CD14-positive monocyte (primary cell): Measurements from ENCODE around the gene KDM2A. TPM values are rescaled to one million over a fixed set of nuclear protein-coding genes. Genes with fewer than 3 reads are reported as not detected.
"Not testable (repeated sequence)": the region's sequence is repeated elsewhere in the genome, so short reads cannot be mapped to it uniquely, and the experiment has no call there.

Source experiments
- DNase-seq, 3 donors: peaks; one replicate each; pipeline ENCODE4 v3.0.0-alpha.2; 2011 to 2022
- H2AFZ ChIP-seq: 2 replicates; pipeline ENCODE4 v1.6.0; 2012; ENCODE audit warnings: mild to moderate bottlenecking, low read depth, low read length, inconsistent platforms; ENCODE audit not compliant: insufficient read depth, poor library complexity, severe bottlenecking
- H3K27ac ChIP-seq, 2 donors: 1 replicate in 1 of 2; 2 replicates in 1 of 2; pipeline ENCODE4 v1.5.1; 2012 to 2013; ENCODE audit warnings: low read length in 2 of 2, control low read depth in 1 of 2, inconsistent platforms in 1 of 2, low read depth in 1 of 2, mild to moderate bottlenecking in 1 of 2
- H3K27me3 ChIP-seq, 2 donors: one replicate each; pipeline versions ENCODE4 v1.6.0 to v1.6.1; 2011 to 2013; ENCODE audit warnings: low read length in 2 of 2; ENCODE audit not compliant: control insufficient read depth in 2 of 2, insufficient read depth in 2 of 2
- H3K36me3 ChIP-seq, 2 donors: replicated peaks in 1 of 2; 1 replicate in 1 of 2; 2 replicates in 1 of 2; pipeline versions ENCODE4 v1.5.1 to v1.6.1; 2012 to 2013; ENCODE audit warnings: low read length in 2 of 2, control low read depth in 1 of 2, inconsistent platforms in 1 of 2, mild to moderate bottlenecking in 1 of 2; ENCODE audit not compliant: insufficient read depth in 2 of 2, control insufficient read depth in 1 of 2
- H3K4me1 ChIP-seq, 2 donors: 1 replicate in 1 of 2; 2 replicates in 1 of 2; pipeline versions ENCODE4 v1.5.1 to v1.6.1; 2012 to 2013; ENCODE audit warnings: low read length in 2 of 2, control low read depth in 1 of 2, inconsistent platforms in 1 of 2, mild to moderate bottlenecking in 1 of 2, moderate library complexity in 1 of 2; ENCODE audit not compliant: insufficient read depth in 2 of 2, control insufficient read depth in 1 of 2
- H3K4me2 ChIP-seq: replicated peaks from 2 replicates; pipeline ENCODE3; 2012; ENCODE audit warnings: low read length, moderate library complexity, mild to moderate bottlenecking; ENCODE audit not compliant: poor library complexity, severe bottlenecking; ENCODE audit errors: extremely low read depth
- H3K4me3 ChIP-seq, 3 experiments: fragments of 200-600 bp in 1 of 3; sonication (generic) in 1 of 3; replicated peaks in 1 of 3; 1 replicate in 2 of 3; 2 replicates in 1 of 3; pipeline ENCODE4 v1.5.1; 2011 to 2013; ENCODE audit warnings: low read length in 3 of 3, mild to moderate bottlenecking in 3 of 3, control low read depth in 2 of 3, low read depth in 2 of 3, inconsistent platforms in 1 of 3, moderate library complexity in 1 of 3
- H3K79me2 ChIP-seq: 2 replicates; pipeline ENCODE4 v1.6.0; 2012; ENCODE audit warnings: mild to moderate bottlenecking, control low read depth, inconsistent platforms, low read length, moderate library complexity; ENCODE audit not compliant: insufficient read depth
- H3K9ac ChIP-seq: 2 replicates; pipeline ENCODE4 v1.6.0; 2017; ENCODE audit warnings: low read length, mild to moderate bottlenecking; ENCODE audit not compliant: insufficient read depth, poor library complexity, severe bottlenecking
- H3K9me3 ChIP-seq, 2 donors: replicated peaks in 1 of 2; 1 replicate in 1 of 2; 2 replicates in 1 of 2; pipeline versions ENCODE4 v1.5.1 to v1.6.1; 2012 to 2013; ENCODE audit warnings: low read length in 2 of 2, control low read depth in 1 of 2; ENCODE audit not compliant: control insufficient read depth in 1 of 2, insufficient read depth in 1 of 2
- H4K20me1 ChIP-seq: 2 replicates; pipeline ENCODE4 v1.6.0; 2012; ENCODE audit warnings: mild to moderate bottlenecking, low read length, control low read depth, moderate library complexity; ENCODE audit not compliant: insufficient read depth
- H3K27ac Mint-ChIP-seq, 7 donors: one replicate each; pipeline ENCODE4 v1.8.0; 2020; ENCODE audit warnings: mild to moderate bottlenecking in 7 of 7, mixed read lengths in 7 of 7, moderate library complexity in 6 of 7, inconsistent platforms in 2 of 7
- H3K27me3 Mint-ChIP-seq, 3 donors: one replicate each; pipeline ENCODE4 v1.8.0; 2021 to 2022; ENCODE audit warnings: low read depth in 3 of 3, mild to moderate bottlenecking in 3 of 3, mixed read lengths in 3 of 3, moderate library complexity in 3 of 3, inconsistent platforms in 1 of 3
- H3K36me3 Mint-ChIP-seq, 2 donors: one replicate each; pipeline ENCODE4 v1.8.0; 2020; ENCODE audit warnings: mixed read lengths in 2 of 2, inconsistent platforms in 1 of 2, mild to moderate bottlenecking in 1 of 2
- H3K4me1 Mint-ChIP-seq: one replicate; pipeline ENCODE4 v1.8.0; 2020; ENCODE audit warnings: mild to moderate bottlenecking, mixed read lengths
- H3K4me3 Mint-ChIP-seq, 2 donors: one replicate each; pipeline ENCODE4 v1.8.0; 2020; ENCODE audit warnings: mild to moderate bottlenecking in 2 of 2, mixed read lengths in 2 of 2, moderate library complexity in 1 of 2
- H3K9me3 Mint-ChIP-seq, 7 donors: one replicate each; pipeline ENCODE4 v1.8.0; 2020 to 2022; ENCODE audit warnings: mixed read lengths in 7 of 7, mild to moderate bottlenecking in 6 of 7, moderate library complexity in 6 of 7, inconsistent platforms in 2 of 7
- CTCF ChIP-seq: fragments of 200-600 bp; IDR thresholded peaks from one replicate; pipeline ENCODE4 v1.8.0; 2022; ENCODE audit warnings: antibody characterized with exemption, mild to moderate bottlenecking
- WGBS: methylation state at CpG from one replicate; pipeline ENCODE4 v1.1.5; 2013; ENCODE audit warnings: missing lambda C conversion rate; ENCODE audit not compliant: insufficient coverage; 5-methylcytosine and 5-hydroxymethylcytosine counted together
- intact Hi-C, 2 donors: fragments of 100-400 bp; cut with micrococcal nuclease; formaldehyde crosslinking; loops; one replicate each; pipeline versions ENCODE4 v1.15.0 to v1.15.1; 2023
- polyA plus RNA-seq, 3 donors: library from polyadenylated mRNA; depleted of rRNA in 1 of 3; unstranded in 2 of 3; stranded (reverse) in 1 of 3; fragments of 300-500 nt in 2 of 3; fragments of >200 nt in 1 of 3; fragmentation: Illumina TruSeq in 2 of 3; gene quantifications; 1 replicate in 2 of 3; 2 replicates in 1 of 3; pipeline ENCODE4 v1.2.3, GENCODE V29; 2012 to 2021

KDM2A gene
- polyA plus RNA-seq, 3 donors = 2.6 to 98.9 (median 3.9) TPM

DNA sequence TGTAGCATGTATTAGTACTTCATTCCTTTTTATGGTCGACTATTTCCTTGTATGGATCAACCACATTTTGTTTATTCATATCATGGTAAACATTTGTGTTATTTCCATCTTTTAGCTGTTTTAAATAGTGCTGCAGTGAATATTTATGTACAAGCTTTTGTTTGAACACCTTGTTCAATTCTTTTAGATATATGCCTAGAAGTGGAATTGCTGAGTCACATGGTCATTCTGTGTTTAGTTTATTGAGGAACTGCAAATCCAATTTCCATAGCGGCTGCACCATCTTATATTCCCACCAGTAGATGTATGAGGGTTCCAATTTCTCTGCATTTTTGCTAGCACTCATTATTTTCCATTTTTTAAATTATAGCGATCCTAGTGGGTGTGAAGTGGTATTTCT lies 85.8 kb downstream of the KDM2A start:
- no peak for TF ChIP-seq CTCF
- no peak overlapping the region for H3K27ac Mint-ChIP-seq
- no CpG with 5 or more reads among the region's 3 CpGs for WGBS

GRCh38 chr11:67209222-67209621 lies 90.2 kb downstream of the KDM2A start:
- H3K9me3 ChIP-seq = not testable (repeated sequence)
- H3K4me1 ChIP-seq = peaks cover 32 to 33% of the 10 kb centered on the region in 2 donors

More for the DNA sequence above, 85.8 kb downstream of the KDM2A start:
- Mint-ChIP-seq H3K36me3 (peaks cover 50 to 74% of the 10 kb centered on the region in 2 donors), H3K27me3 (peaks cover 0 to 2% (median 0%) of the 10 kb centered on the region in 3 donors), H3K9me3 (peaks cover 0 to 2% (median 0%) of the 10 kb centered on the region in 7 donors), H3K4me3 (no peak overlapping the region), H3K4me1 (no peaks in the 10 kb centered on the region)
- no peak overlapping the region for H3K4me3 ChIP-seq
- intact Hi-C loops = no loop called here
- H3K9ac ChIP-seq = no peak overlapping the region
- H2AFZ ChIP-seq = no peak overlapping the region
- H3K27ac ChIP-seq = no peak overlapping the region
- H3K4me1 ChIP-seq = no peaks in the 10 kb centered on the region
- peaks cover 76% of the 10 kb centered on the region for H4K20me1 ChIP-seq
- DNase-seq = no peak
- H3K27me3 ChIP-seq = no peaks in the 10 kb centered on the region
- H3K79me2 ChIP-seq = peaks cover 38% of the 10 kb centered on the region
- no peak overlapping the region for H3K4me2 ChIP-seq
- no peaks in the 10 kb centered on the region for H3K9me3 ChIP-seq
- H3K36me3 ChIP-seq = peaks cover 54 to 77% of the 10 kb centered on the region in 2 donors

More at GRCh38 chr11:67209222-67209621, 90.2 kb downstream of the KDM2A start:
- Mint-ChIP-seq H3K27ac (peak overlapping the region in 1 of 7 donors; percentile 64), H3K36me3 (peaks cover 32 to 53% of the 10 kb centered on the region in 2 donors), H3K4me1 (peaks cover 28% of the 10 kb centered on the region)
- H3K4me3 ChIP-seq, H3K27me3 Mint-ChIP-seq, H3K9me3 Mint-ChIP-seq, H3K4me2 ChIP-seq, H3K27me3 ChIP-seq, H3K4me3 Mint-ChIP-seq, H3K27ac ChIP-seq, H2AFZ ChIP-seq, intact Hi-C loops, H3K9ac ChIP-seq, DNase-seq: not testable (repeated sequence)
- peaks cover 77% of the 10 kb centered on the region for H4K20me1 ChIP-seq
- peaks cover 50 to 62% of the 10 kb centered on the region in 2 donors for H3K36me3 ChIP-seq
- WGBS = 100% methylated on average over 2 of the region's 6 CpGs
- H3K79me2 ChIP-seq = peaks cover 49% of the 10 kb centered on the region
